HG02938 (cell line): ENCODE results near the gene DDB1.

Experiments used
- ATAC-seq: cut with Tn5 transposase; IDR thresholded peaks from one replicate; pipeline ENCODE4 v1.9.1; 2021; ENCODE audit warnings: mild to moderate bottlenecking, moderate library complexity; ENCODE audit not compliant: unreplicated experiment

The DDB1 gene

DNA sequence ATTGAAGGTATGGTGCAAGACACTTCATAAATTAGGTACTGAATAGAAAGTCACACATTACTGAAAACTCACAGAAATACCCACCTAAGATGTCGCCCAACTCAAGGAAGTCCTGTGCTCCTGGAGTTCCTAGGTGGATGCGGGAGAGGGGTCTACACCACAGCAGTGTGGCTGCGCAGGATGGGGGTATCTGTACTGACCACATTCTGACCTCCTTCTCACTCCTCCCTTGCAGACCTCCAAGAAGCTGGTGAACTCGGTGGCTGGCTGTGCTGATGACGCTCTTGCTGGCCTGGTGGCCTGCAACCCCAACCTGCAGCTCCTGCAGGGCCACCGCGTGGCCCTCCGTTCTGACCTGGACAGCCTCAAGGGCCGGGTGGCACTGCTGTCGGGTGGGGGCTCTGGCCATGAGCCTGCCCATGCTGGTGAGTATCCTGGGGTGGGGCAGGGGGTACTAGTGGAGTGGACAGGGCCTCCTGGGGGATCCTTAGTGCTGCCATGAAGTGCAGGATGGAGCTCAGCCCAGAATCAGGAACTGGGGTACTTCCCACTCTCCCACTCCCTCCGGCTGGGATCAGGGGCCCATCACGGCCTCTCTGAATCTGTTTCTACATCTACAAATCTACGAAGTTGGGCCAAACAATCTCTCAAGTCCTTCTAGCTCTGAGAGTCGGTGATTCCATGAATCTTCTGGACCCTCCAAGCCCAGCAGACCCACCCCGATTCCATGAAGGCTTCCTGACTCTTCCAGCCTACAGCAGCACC is 5.0 kb upstream of the DDB1 start:
- no peak for ATAC-seq

DNA sequence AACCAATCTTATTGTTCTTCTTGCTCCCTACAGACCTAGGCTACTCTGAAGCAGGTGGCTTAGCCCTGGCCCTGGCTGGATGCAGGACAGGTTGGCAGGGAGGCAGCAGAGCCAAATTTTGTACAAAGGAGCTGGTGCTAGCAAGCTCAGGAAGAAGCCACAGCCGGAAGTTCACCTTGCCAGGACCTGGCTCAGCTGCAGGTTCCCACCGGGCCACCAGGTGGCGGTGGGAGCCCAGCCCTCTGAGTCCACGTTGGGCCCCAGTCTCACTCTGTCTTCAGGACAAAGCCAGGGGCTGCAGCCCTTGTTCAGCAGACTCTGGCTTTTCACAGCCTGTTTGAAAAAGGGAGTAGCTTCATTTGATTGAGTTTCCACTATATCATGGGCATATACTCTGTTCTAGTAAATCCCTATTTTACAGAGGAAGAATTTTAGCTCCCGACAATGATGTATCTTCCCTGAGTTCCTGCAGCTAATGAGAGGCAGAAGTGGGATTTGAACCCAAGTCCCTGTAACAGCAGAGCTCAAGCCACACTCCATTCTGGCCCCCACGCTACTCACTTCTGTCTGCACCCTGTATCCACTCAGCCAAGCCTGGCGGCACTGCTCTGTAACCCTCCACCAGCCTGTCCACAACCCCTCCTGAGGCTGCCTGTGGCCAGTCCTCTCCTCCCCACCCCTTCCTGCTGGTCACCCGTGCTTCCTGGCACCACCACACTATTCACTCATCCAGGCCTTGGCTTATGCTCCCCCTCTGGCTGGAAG is 3.4 kb upstream of the DDB1 start:
- no peak for ATAC-seq

DNA sequence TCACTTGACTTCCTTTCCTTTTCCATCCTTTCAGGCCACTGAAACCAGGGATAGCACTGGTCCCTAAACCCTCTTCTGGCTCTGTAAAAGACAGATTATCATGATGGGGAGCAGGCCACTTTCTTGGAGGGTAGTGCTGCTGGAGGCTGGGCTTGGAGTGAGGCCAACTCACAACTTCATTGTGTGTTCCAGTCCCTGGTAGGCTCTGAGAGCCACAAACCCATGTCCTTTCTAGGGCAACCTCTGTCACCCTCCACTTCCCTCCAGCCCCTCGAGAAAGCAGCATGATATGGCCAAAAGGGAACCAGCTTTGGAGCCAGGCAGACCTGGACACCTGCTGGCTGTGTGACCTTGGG is 2.4 kb upstream of the DDB1 start:
- ATAC-seq, result no peak

DNA sequence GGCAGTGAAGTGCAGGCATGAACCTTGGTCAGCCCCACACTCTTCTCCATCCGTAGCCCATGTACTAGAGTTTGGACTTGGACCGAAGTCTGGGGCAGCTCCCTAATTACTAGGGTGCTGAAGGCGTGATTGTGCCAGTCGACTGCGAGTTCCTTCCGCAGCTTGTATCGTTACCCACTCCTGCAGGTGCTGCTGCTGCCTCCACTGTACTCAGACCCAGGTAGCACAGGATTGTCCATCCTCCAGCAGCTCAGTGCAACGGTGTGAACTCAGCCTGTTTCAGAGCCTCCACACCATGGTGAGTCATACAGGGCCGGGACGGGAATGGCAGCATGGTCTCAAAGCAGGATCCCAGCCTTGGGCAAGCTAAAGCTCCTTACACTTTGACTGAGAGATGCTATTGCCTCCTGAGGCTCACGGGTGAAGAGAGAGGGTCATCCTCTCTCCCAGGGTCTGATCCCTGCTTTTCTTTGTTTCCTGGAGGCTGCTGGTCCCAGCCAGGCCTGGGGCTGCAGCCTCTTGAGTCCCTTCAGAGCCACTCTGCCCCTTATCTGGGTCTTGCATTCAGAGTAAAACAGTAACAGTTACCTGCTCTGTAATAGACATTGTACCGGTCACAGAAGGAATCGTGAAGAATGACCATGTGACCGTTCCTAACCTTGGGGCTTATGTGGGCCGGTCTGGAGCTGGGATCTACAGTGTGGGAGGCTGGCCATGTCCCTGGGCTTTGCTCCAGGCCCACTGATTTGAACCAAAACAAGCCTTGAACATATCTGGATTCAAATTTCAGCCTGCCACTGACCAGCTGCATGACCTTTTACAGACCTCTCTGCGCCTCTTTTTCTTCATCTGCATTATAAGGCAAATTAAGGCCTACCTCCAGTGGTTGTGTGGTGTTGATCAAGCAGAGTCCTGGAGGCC is 1.8 kb upstream of the DDB1 start:
- no peak for ATAC-seq

DNA sequence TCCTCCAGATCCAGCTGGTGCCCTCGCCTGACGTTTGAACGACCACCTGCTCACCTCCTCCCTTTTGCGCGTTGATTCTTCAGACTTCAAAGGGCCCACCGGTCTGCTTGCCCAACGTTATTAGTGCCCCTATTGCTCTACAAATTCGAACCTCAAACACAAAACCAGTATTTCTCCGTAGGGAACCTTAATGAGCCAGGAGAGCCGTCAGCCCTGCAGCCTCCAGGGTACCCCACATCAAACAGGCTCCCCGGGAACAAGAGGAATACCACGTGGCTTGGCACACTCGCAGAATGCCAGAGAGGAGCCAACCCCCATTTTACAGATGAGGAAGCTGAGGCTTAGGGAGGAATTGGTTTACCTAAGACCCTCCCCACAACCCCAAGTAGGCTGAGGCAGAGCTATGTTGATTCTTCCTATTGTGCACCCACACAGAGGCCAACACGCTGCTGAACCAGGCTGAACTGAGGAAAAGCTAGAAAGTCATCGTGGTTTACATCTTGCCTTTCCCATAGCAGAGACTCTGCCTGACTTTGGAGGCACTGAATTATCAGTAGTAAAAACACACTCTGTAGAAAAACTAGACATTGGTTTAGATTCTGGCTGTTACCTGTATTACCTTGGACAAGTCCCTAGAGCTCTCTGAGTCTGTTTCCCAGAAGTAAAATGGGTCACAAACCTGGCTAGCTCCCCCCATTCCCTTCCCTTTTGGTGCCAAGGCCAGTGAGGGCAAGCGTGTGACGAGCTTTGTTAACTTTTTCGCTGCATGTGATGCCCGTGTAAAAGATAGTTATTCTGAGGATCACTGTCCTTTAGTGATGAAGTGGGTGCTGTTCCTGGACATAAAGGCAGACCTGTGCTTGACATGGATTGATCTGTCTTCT is 887 bp upstream of the DDB1 start:
- ATAC-seq, result no peak

DNA sequence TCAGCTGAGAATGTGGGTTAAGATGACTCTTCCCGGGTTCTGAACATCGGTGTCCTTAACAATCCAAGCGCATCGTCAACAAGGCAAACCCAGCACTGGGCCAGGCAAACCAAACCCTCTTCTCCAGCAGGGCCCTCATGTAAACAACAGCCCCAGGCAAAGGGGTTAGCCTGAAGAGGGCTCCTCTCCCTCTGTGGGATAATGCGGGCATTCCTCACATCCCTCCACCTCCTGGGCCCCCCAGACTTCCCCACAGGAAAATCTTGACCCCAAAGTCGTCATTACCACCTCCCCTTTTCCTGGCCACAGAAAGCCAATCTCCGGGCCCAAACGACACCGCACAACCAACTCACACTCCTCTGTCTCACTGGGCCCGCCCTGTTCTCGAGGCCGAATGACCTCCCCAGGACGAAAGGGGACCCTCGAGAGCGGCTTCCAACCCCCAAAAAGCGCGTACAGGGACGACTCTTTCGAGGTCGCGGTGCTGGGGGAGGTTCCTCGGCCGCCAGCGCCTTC is 566 bp downstream of the DDB1 start:
- peak; percentile 14 for ATAC-seq

DNA sequence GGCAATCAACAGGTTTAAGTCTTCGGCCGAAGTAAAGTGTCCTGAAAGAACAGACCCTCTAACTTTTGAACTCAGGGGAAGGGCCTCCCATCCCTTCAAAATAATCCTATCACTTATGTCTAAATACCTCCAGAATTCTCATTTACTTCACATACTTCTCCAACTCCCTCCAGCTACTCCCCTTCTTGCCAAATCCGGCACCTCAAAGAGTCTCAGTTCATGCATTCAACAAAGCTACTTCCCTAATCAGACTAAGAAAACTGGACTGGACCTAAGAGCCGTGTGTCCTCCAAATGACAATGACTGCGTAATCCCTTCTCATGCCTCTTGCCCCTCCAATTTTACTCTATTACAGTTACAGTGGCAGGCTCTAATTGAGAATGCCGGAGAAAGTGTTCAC is 1.3 kb downstream of the DDB1 start:
- no peak for ATAC-seq

DNA sequence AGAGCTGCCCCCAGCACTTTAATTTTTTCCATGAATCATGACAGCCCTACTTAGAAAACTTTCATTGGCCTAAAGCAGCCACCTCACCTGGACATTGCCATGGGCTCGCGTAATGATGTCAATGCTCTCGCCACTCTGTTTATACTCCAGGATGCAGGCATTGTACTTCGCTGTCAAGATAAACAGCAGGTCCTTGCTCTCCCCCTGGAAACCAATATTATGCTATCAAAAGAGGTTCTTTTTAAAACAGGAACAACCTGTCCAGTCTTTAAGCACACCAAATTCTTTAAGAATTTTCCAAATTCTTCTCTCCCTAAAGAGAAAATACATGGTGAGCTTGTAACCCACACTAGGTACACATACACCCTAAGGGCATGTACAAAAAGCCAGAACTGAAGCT is 3.0 kb downstream of the DDB1 start:
- no peak for ATAC-seq

DNA sequence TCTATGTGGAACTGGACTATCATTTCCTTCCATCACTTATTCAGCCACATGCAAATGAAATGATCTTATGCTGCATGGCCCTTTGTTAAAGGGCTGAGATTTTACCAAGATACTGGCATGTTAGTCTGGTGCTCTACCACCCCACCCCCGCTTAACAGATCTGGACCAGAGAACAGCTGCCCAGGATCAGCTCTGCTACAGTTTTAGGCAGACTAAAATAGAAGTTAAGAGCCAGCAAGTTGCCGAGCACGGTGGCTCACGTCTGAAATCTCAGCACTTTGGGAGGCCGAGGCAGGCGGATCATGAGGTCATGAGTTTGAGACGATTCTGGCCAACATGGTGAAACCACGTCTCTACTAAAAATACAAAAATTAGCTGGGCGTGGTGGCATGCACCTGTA is 4.6 kb downstream of the DDB1 start:
- no peak for ATAC-seq

DNA sequence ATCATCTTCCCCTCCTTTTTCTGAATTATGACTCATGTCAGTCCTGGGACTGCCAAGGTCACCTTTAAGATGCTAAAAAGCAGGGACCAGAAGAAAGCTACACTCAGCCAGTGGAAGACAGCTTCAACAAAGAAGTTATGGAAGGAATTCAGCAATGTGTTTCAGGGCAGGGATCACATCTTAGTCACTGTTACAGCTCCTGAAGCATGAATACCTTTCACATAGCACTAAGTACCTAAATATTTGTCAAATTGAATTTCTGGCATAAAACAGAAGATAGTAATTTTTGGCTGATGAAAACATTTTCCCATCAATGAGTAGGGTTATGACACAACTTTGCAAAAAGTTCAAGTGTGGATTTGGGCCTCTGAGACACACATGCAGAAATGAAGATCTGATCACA is 5.2 kb downstream of the DDB1 start:
- ATAC-seq, result no peak

DNA sequence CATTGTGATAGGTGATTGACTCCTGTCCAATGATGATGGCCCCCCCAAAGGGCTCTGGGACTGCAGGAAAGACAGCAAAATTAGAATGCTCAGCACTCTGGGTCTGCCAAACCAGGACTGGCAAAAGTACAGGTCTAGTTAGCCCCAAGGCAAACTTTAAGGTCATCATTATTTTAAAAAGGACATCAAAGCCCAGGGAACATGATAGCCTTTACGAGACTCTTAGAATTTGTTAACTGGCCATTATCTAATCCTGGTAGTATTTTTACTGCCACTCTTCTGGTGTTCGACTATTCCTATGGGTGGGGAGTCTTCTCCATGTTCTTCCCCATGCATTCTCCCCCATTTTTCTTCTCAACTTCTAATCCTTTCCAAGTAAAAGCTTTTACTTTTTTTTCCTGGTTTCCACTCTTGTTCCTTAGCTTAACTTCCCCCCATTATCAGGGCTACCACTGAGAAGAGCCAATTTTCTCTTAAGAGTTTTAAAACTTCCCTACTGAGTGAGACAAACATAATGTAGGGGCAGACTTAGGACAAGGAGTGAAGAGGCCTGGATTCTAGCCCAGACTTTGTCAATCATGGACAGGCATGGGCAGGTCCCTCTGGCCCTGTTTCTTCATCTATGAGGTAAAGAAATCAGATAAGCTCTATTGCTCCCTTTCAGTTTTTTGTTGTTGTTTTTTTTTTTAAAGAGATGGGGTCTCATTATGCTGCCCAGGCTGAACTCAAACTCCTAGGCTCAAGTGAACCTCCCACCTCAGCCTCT is 7.1 kb downstream of the DDB1 start:
- ATAC-seq, result no peak

DNA sequence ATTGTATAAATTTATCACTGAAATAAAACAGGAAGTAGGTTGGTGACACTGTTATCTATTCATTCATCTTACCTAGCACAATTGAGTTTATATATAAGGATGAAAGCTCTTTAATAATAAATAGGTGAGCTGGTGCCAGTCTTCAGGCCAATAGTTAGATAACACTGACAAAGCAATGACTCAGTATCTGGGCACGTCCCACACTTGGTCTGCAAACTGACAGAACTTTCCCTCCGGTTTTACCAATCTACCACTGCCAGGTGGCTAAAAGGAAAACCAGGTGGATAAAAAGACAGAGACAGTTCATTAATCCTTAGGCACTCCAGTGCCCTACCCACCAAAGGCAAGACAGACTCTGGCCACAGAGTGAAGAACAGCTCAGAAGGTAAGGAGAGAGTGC is 17.6 kb downstream of the DDB1 start:
- no peak for ATAC-seq

DNA sequence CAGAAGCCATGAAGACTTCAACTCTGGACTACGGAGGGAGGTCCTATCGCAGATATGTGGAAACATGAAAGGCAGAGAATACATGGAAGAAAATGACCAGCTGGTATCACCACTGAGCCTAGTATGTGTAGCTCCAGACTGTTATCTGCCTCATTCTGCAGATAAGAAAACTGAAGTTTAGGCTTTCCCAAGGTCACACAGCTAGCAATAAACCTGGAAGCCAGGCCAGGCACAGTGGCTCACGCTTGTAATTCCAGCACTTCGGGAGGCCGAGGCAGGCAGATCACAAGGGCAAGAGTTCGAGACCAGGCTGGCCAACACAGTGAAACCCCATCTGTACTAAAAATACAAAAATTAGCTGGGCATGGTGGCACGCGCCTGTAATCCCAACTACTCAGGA is 22.2 kb downstream of the DDB1 start:
- no peak for ATAC-seq

DNA sequence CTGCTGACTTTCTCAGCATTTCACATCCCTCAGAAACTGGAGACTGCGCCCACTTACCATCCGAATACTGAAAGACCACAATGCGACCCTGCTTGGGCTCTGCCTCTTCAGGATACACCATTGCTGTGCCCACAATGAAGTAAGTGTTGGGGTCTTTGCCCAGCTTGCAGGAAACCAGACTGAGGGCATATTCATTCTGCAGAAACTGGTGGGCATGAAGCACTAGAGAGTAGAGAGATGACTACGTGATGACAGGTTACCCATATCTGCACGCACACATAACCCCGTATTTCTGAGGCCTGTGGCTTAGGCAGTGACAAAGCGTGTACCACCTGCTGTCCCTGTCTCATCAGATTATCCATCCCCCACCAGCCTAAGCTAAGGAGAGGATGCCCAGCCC is 23.2 kb downstream of the DDB1 start:
- ATAC-seq, result no peak

DNA sequence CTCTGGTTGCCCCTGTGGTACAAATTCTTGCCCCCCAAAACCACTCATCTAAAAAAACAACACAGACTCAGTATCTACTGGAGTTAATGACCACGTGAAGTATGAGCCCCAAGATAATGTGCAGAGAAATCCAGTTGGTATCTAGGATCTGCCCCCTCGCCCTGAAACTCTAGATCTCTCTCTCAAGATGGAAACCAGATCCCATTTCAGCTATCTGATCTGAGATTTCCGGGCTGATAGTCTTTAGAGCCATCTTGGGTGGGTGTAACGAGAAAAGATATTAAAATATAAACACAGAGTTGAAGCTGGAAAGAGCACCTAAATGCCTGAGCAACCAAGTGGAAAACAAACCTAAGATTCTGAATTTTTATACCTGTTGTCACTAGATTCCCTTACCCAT is 23.8 kb downstream of the DDB1 start:
- no peak for ATAC-seq

DNA sequence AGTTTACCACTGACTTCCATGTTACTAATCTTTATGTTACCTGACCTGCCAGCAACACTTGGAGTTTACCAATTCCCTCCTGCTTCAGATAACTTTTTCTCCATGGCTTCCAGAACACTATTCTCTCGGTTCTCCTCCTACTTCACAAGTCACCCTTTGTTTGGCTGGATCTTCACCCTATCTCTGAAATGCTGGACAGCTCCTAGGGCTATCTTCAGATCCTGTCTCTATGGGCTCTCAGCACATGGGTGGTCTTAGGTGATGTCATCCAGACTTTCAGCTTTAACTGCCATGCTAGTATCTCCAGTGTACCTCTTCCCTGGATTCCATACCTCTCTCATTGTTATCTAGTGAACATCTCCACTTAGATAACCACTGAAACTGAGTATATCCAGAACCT is 25.6 kb downstream of the DDB1 start:
- no peak for ATAC-seq

DNA sequence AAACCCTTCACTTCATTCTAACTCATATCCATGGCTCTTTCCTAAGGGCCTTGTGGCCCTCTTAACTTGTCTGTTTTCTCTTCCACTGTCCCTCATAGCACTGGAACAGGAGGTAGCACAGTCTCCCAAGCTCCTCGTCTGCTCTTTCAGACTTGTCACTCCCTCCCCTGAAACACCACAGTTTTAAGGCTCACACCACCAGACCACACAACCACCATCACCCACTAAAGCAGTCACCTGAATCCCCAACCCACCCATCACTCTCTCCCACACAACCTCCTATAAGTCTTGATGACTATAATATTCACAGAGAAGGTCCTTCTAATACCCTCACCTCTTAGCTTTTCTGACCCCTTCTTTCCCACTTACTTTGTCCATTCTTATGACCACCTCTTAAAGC is 26.7 kb downstream of the DDB1 start:
- no peak for ATAC-seq

DNA sequence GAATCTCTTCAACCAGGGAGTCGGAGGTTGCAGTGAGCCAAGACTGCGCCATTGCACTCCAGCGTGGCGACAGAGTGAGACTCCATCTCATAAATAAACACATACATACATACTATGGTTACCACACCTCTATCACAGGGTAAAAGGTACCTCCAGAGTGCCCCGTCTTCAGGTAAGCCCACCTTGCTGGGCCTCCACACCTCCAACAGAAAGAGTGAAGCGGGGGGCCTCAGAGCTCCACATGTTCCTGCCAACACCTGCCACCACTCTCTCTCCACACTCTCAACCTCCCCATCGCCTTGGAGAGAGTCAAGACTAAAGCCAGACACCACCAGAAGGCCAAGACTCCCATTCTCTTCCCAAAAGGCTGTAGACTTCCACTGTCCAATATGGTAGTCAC is 27.5 kb downstream of the DDB1 start:
- ATAC-seq, result no peak

DNA sequence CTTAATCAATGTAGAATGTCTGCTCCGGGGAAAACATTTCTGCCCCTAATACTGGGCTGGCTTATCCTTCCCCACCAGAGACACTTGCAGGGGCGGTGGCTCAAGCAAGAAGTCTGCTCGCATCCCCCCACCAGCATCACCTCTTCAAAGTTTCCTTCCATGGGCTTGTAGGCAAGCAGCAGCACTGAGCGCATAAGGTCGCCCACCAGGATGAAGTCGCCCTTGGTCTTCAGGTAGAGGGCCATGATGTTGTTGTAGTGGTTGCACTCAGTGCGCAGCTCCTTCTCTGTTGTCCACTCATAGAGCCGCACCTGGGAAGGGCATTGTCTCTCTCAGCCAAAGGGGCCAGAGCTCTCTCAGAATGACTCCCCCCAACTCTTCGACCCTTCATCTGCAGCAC is 29.2 kb downstream of the DDB1 start:
- no peak for ATAC-seq

DNA sequence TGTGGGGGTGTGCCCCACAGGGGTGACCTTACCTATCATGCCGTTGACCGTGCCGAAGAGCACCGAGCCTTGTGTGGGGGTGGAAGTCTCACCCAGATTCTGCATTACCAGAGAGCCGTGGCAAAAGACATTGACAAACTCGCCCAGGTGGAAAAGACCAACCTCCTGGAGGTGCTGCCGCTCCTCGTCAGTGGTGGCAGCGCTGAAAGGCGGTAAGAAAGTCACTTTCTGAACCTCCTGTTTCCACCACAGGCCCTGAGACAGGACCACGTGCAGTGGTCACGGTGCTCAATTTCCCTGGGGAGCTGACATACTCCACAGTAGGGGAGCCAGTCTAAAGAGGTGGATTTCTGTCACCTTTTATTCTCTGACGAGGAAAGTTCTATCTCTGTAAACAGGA is 30.4 kb downstream of the DDB1 start:
- ATAC-seq, result no peak
